ENCODE data around the gene IFT172.

Gene IFT172

GRCh38 chr2:27453968-27454367 lies 35.6 kb downstream of the IFT172 start:
- Histone ChIP-seq H2AK5ac (ENCODE audit: low read length) (no peak overlapping the region), H3K23ac (ENCODE audit: low read length) (no peak overlapping the region), H3K4me1 (ENCODE audit: control insufficient read depth, low read depth, low read length) (no peaks in the 10 kb centered on the region), H4K5ac (ENCODE audit: low read length) (no peak overlapping the region), H2BK15ac (replicated peaks; ENCODE audit: low read depth) (no peak overlapping the region), H3K18ac (ENCODE audit: low read length) (no peak overlapping the region), H3K79me1 (ENCODE audit: low read length) (no peaks in the 10 kb centered on the region), H2BK5ac (ENCODE audit: low read length) (no peak overlapping the region), H3K4me2 (ENCODE audit: low read length) (no peak overlapping the region), H3K27me3 (ENCODE audit: insufficient read depth, low read length, poor library complexity) (no peaks in the 10 kb centered on the region), H3K36me3 (ENCODE audit: control insufficient read depth, insufficient read depth, low read length) (peaks cover under 1% of the 10 kb centered on the region), H3K9ac (ENCODE audit: low read length) (no peak overlapping the region), H3K27ac (ENCODE audit: low read depth, low read length) (no peak overlapping the region), H3K4me3 (ENCODE audit: low read length) (no peak overlapping the region), H3K56ac (ENCODE audit: low read length) (no peak overlapping the region), H4K8ac (ENCODE audit: low read depth, low read length) (no peak overlapping the region), H3K4ac (ENCODE audit: low read depth, low read length) (no peak overlapping the region), H2BK120ac (ENCODE audit: low read depth, low read length) (no peak overlapping the region), H3K79me2 (ENCODE audit: control insufficient read depth, insufficient read depth, low read length) (no peaks in the 10 kb centered on the region)
- no peak for DNase-seq
- WGBS (ENCODE audit: extremely low coverage, insufficient coverage, low lambda C conversion rate): no CpG with 5 or more reads among the region's 7 CpGs

DNA sequence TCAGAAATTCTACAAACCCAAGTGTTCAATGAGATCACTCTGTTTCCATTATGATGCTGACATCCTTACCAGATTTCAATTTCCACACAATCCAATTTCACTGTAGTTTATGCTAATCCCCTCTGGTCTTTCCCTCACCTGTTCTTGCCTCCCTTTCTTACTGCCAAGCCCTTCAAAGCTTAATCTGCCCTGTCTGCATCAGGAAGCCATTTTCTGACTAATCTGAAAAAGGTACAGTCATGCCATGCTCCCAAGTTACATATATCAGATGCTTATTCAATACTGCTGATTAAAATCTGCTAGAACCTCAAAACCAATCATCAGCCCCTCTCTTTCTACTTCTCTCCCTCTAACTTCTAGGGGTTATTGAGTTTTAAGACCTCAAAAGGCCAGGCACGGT lies 38.4 kb downstream of the IFT172 start:
- H3K4me2 ChIP-seq (ENCODE audit: low read length): no peak overlapping the region
- H4K5ac ChIP-seq (ENCODE audit: low read length): no peak overlapping the region
- H3K36me3 ChIP-seq (ENCODE audit: control insufficient read depth, insufficient read depth, low read length): peaks cover under 1% of the 10 kb centered on the region
- no peaks in the 10 kb centered on the region for H3K79me1 ChIP-seq (ENCODE audit: low read length)
- DNase-seq: no peak
- no peaks in the 10 kb centered on the region for H3K79me2 ChIP-seq (ENCODE audit: control insufficient read depth, insufficient read depth, low read length)
- H3K18ac ChIP-seq (ENCODE audit: low read length): no peak overlapping the region
- H3K9ac ChIP-seq (ENCODE audit: low read length): no peak overlapping the region
- no peak overlapping the region for H3K56ac ChIP-seq (ENCODE audit: low read length)
- no peak overlapping the region for H2BK15ac ChIP-seq (replicated peaks; ENCODE audit: low read depth)
- H3K4ac ChIP-seq (ENCODE audit: low read depth, low read length): no peak overlapping the region
- H2BK5ac ChIP-seq (ENCODE audit: low read length): no peak overlapping the region
- no peak overlapping the region for H4K8ac ChIP-seq (ENCODE audit: low read depth, low read length)
- no peak overlapping the region for H2BK120ac ChIP-seq (ENCODE audit: low read depth, low read length)
- H2AK5ac ChIP-seq (ENCODE audit: low read length): no peak overlapping the region
- no CpG with 5 or more reads among the region's 1 CpG for WGBS (ENCODE audit: extremely low coverage, insufficient coverage, low lambda C conversion rate)
- no peak overlapping the region for H3K23ac ChIP-seq (ENCODE audit: low read length)
- no peaks in the 10 kb centered on the region for H3K4me1 ChIP-seq (ENCODE audit: control insufficient read depth, low read depth, low read length)
- H3K4me3 ChIP-seq (ENCODE audit: low read length): no peak overlapping the region
- no peak overlapping the region for H3K27ac ChIP-seq (ENCODE audit: low read depth, low read length)
- no peaks in the 10 kb centered on the region for H3K27me3 ChIP-seq (ENCODE audit: insufficient read depth, low read length, poor library complexity)

DNA sequence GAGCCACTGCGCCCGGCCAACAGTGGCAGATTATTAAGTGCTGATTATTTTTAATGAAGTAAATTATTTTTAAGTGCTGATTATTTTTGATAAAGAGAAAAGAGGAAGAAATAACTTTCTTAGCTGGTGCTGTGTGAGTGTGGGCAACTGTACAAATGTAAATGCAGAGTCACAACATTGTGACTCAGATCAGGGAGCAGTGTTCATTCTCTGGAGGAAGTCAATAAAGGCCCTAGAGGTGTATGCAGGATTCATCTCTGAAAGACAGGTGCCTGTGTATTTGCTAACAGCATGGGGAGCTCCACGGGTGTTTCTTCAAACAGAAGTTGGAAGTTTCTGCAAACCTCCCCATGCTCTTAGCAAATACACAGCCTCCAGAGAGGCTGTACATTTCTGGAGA lies 41.2 kb downstream of the IFT172 start:
- Histone ChIP-seq H2BK5ac (ENCODE audit: low read length) (no peak overlapping the region), H4K8ac (ENCODE audit: low read depth, low read length) (no peak overlapping the region), H3K4me3 (ENCODE audit: low read length) (no peak overlapping the region), H3K4me2 (ENCODE audit: low read length) (no peak overlapping the region), H3K79me1 (ENCODE audit: low read length) (no peaks in the 10 kb centered on the region), H3K18ac (ENCODE audit: low read length) (no peak overlapping the region), H2BK120ac (ENCODE audit: low read depth, low read length) (no peak overlapping the region), H3K9ac (ENCODE audit: low read length) (no peak overlapping the region), H4K5ac (ENCODE audit: low read length) (no peak overlapping the region), H3K27ac (ENCODE audit: low read depth, low read length) (no peak overlapping the region), H3K4ac (ENCODE audit: low read depth, low read length) (no peak overlapping the region), H3K23ac (ENCODE audit: low read length) (no peak overlapping the region), H3K79me2 (ENCODE audit: control insufficient read depth, insufficient read depth, low read length) (no peaks in the 10 kb centered on the region), H3K36me3 (ENCODE audit: control insufficient read depth, insufficient read depth, low read length) (peaks cover 3% of the 10 kb centered on the region), H3K4me1 (ENCODE audit: control insufficient read depth, low read depth, low read length) (no peaks in the 10 kb centered on the region), H2BK15ac (replicated peaks; ENCODE audit: low read depth) (no peak overlapping the region), H3K56ac (ENCODE audit: low read length) (no peak overlapping the region), H2AK5ac (ENCODE audit: low read length) (no peak overlapping the region), H3K27me3 (ENCODE audit: insufficient read depth, low read length, poor library complexity) (no peaks in the 10 kb centered on the region)
- no CpG with 5 or more reads among the region's 3 CpGs for WGBS (ENCODE audit: extremely low coverage, insufficient coverage, low lambda C conversion rate)
- no peak for DNase-seq

DNA sequence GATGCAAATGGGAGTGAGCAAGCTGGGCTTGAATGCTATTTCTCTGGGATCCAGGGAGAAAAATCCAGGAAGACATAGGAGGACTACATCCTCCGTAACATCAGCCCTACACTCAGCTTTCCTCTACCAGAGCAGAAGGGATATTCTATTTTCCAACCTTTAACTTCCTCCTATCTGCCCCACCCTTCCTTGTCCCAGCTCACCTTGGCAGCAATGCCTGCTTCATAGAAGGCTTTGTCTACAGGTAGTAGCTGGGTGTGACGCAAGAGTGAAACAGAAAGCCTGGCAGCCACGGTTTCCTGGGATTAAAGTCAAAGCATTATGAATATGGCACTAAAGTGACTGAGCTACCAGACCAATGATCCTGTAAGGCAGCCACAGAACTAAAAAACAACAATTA lies 43.5 kb downstream of the IFT172 start:
- no CpG with 5 or more reads among the region's 3 CpGs for WGBS (ENCODE audit: extremely low coverage, insufficient coverage, low lambda C conversion rate)

GRCh38 chr2:27445615-27446014 lies 43.9 kb downstream of the IFT172 start:
- Histone ChIP-seq H3K27me3 (ENCODE audit: insufficient read depth, low read length, poor library complexity) (no peaks in the 10 kb centered on the region), H3K4ac (ENCODE audit: low read depth, low read length) (no peak overlapping the region), H3K9ac (ENCODE audit: low read length) (no peak overlapping the region), H3K36me3 (ENCODE audit: control insufficient read depth, insufficient read depth, low read length) (peaks cover 5% of the 10 kb centered on the region), H3K79me1 (ENCODE audit: low read length) (no peaks in the 10 kb centered on the region), H3K56ac (ENCODE audit: low read length) (no peak overlapping the region), H4K8ac (ENCODE audit: low read depth, low read length) (no peak overlapping the region), H3K4me2 (ENCODE audit: low read length) (no peak overlapping the region), H3K27ac (ENCODE audit: low read depth, low read length) (no peak overlapping the region), H3K4me3 (ENCODE audit: low read length) (no peak overlapping the region), H3K4me1 (ENCODE audit: control insufficient read depth, low read depth, low read length) (peaks cover 3% of the 10 kb centered on the region), H2BK15ac (replicated peaks; ENCODE audit: low read depth) (no peak overlapping the region), H2BK5ac (ENCODE audit: low read length) (no peak overlapping the region), H3K23ac (ENCODE audit: low read length) (no peak overlapping the region), H3K18ac (ENCODE audit: low read length) (no peak overlapping the region), H2AK5ac (ENCODE audit: low read length) (no peak overlapping the region), H2BK120ac (ENCODE audit: low read depth, low read length) (no peak overlapping the region), H3K79me2 (ENCODE audit: control insufficient read depth, insufficient read depth, low read length) (no peaks in the 10 kb centered on the region), H4K5ac (ENCODE audit: low read length) (no peak overlapping the region)
- DNase-seq: no peak
- WGBS (ENCODE audit: extremely low coverage, insufficient coverage, low lambda C conversion rate): no CpG with 5 or more reads among the region's 8 CpGs

More for the DNA sequence above, 43.5 kb downstream of the IFT172 start:
- Histone ChIP-seq H2BK120ac (ENCODE audit: low read depth, low read length) (no peak overlapping the region), H4K8ac (ENCODE audit: low read depth, low read length) (no peak overlapping the region), H3K23ac (ENCODE audit: low read length) (no peak overlapping the region), H3K9ac (ENCODE audit: low read length) (no peak overlapping the region), H2BK15ac (replicated peaks; ENCODE audit: low read depth) (no peak overlapping the region), H2AK5ac (ENCODE audit: low read length) (no peak overlapping the region), H3K18ac (ENCODE audit: low read length) (no peak overlapping the region), H3K4me3 (ENCODE audit: low read length) (no peak overlapping the region), H3K4me1 (ENCODE audit: control insufficient read depth, low read depth, low read length) (peaks cover 3% of the 10 kb centered on the region), H3K56ac (ENCODE audit: low read length) (no peak overlapping the region), H3K27me3 (ENCODE audit: insufficient read depth, low read length, poor library complexity) (no peaks in the 10 kb centered on the region), H3K79me2 (ENCODE audit: control insufficient read depth, insufficient read depth, low read length) (no peaks in the 10 kb centered on the region), H3K36me3 (ENCODE audit: control insufficient read depth, insufficient read depth, low read length) (peaks cover 4% of the 10 kb centered on the region), H3K79me1 (ENCODE audit: low read length) (no peaks in the 10 kb centered on the region), H4K5ac (ENCODE audit: low read length) (no peak overlapping the region), H3K4me2 (ENCODE audit: low read length) (no peak overlapping the region), H2BK5ac (ENCODE audit: low read length) (no peak overlapping the region), H3K4ac (ENCODE audit: low read depth, low read length) (no peak overlapping the region), H3K27ac (ENCODE audit: low read depth, low read length) (no peak overlapping the region)
- no peak for DNase-seq

- Histone ChIP-seq H3K18ac (ENCODE audit: low read length) (no peak overlapping the region), H3K4me3 (ENCODE audit: low read length) (no peak overlapping the region), H3K4ac (ENCODE audit: low read depth, low read length) (no peak overlapping the region), H3K27me3 (ENCODE audit: insufficient read depth, low read length, poor library complexity) (no peaks in the 10 kb centered on the region), H3K4me2 (ENCODE audit: low read length) (no peak overlapping the region), H3K9ac (ENCODE audit: low read length) (no peak overlapping the region), H3K27ac (ENCODE audit: low read depth, low read length) (no peak overlapping the region), H2BK120ac (ENCODE audit: low read depth, low read length) (no peak overlapping the region), H4K8ac (ENCODE audit: low read depth, low read length) (no peak overlapping the region), H3K79me2 (ENCODE audit: control insufficient read depth, insufficient read depth, low read length) (no peaks in the 10 kb centered on the region), H4K5ac (ENCODE audit: low read length) (no peak overlapping the region), H3K4me1 (ENCODE audit: control insufficient read depth, low read depth, low read length) (peaks cover 3% of the 10 kb centered on the region), H3K79me1 (ENCODE audit: low read length) (no peaks in the 10 kb centered on the region), H3K36me3 (ENCODE audit: control insufficient read depth, insufficient read depth, low read length) (peaks cover 7% of the 10 kb centered on the region), H2AK5ac (ENCODE audit: low read length) (no peak overlapping the region), H2BK15ac (replicated peaks; ENCODE audit: low read depth) (no peak overlapping the region), H2BK5ac (ENCODE audit: low read length) (no peak overlapping the region), H3K23ac (ENCODE audit: low read length) (no peak overlapping the region), H3K56ac (ENCODE audit: low read length) (no peak overlapping the region)
- no peak for DNase-seq
- no CpG with 5 or more reads among the region's 8 CpGs for WGBS (ENCODE audit: extremely low coverage, insufficient coverage, low lambda C conversion rate)
These were observed 44.4 kb downstream of the IFT172 start for GRCh38 chr2:27445155-27445554.
